GM19240 (cell line): Measurements from ENCODE around the gene RNF180.
"Not testable (repeated sequence)": the region's sequence is repeated elsewhere in the genome, so short reads cannot be mapped to it uniquely, and the experiment has no call there.

ENCODE experiments used
- DNase-seq: peaks from one replicate; pipeline ENCODE4 v3.0.0; 2011; ENCODE audit warnings: low spot score; ENCODE audit not compliant: insufficient read length

The RNF180 gene

DNA sequence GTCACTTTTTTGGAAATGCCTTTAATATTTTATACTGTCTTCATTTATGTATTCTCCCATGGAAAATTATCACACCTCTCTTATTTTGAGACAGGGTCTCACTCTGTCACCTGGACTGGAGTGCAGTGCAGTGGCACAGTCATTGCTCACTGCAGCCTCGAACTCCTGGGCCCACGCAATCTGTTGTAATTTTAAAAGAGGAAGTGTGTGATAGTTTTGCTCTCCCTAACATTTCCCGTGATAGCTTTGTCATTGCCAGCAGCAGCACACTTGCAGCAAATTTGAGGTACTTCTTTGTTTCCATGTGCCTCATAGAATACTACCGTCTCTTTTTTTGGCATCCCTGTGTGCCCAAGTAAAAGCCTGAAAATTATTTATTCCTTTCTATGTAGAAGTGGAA lies 103.5 kb downstream of the RNF180 start:
- DNase-seq: no peak

DNA sequence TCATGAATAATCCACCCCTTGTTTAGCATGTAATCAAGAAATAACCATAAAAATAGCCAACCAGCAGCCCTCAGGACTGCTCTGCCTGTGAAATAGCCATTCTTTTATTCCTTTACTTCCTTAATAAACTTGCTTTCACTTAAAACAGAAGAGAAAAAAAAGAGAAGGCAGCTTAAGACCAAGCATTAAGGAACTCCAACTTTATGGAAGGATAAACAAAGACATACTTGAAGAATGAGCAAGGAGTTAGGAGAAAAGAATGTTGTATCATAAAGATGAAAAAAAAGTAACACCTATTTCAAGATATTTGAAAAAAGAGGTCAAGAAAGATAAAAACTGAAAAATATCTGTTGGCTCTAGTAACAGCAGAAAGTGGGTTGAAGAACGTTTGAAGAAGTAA lies 107.6 kb downstream of the RNF180 start:
- no peak for DNase-seq

DNA sequence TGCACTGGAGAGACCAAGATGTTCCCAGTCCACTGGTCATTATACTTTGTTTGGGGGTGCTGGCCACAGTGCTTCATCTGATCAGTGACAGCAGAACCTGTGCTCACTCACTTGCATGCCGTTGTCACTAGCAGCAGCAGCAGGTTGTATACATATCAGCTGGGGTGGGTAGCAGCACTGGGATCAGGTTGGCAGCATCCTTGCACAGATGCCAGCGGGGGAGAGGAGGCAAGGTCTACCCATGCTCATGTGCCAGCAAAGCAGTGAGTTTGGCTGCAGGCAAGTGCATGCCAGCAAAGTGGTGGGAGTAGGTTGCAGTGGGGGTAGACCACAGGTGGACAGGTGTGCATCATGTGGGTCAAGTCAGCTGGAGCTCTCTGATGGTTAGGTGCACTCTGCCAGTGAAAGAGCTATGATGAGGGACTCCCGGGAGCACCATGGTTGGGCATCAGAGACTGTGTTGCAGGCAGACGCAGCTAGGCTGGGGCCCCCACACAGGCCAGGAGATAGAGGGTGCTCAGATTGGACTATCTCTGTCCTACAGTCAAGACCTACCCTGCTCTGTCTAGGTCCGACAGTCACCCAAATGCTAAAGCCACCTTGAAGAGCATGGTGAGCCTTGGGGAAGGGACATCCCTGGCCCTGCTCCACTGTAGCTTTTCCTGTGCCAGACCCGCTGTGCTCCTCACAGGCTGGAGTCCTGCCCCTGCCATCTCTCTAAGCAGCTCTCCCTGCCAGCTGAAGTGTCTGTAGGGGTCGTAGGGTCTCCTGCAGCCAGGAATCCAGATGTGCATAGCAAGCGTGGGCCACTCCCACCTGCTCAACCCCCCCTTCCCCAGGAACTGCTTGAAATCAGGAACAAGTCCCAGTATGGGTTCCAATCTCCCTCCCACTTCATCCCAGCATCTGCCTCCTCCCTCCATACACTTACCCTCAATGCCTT lies 119.8 kb downstream of the RNF180 start:
- no peak for DNase-seq

DNA sequence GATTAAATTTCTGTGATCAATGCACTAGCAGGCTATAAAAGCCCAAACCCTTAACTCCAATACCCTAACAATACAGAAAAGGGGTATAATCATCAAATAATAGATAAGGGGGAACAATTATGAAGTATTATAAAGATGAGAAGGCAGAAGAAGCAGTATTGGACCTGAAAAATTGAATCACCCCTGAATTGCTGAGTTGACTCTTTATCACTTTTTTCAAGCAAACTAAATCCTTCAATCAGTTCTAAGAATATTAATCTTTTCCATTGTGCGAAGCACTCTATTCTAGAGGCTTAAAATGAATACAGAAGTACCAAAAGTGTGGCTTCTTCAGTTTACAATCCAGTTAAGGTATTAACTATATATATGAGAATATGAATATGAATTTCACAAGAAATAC lies 120.7 kb downstream of the RNF180 start:
- no peak for DNase-seq

DNA sequence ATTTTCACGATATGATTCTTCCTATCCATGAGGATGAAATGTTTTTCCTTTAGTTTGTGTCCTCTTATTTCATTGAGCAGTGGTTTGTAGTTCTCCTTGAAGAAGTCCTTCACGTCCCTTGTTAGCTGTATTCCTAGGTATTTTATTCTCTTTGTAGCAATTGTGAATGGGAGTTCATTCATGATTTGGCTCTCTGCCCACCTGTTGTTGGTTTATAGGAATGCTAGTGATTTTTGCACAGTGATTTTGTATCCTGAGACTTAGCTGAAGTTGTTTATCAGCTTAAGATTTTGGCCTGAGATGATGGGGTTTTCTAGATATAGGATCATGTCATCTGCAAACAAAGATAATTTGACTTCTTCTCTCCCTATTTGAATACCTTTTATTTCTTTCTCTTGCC lies 122.9 kb downstream of the RNF180 start:
- not testable (repeated sequence) for DNase-seq

DNA sequence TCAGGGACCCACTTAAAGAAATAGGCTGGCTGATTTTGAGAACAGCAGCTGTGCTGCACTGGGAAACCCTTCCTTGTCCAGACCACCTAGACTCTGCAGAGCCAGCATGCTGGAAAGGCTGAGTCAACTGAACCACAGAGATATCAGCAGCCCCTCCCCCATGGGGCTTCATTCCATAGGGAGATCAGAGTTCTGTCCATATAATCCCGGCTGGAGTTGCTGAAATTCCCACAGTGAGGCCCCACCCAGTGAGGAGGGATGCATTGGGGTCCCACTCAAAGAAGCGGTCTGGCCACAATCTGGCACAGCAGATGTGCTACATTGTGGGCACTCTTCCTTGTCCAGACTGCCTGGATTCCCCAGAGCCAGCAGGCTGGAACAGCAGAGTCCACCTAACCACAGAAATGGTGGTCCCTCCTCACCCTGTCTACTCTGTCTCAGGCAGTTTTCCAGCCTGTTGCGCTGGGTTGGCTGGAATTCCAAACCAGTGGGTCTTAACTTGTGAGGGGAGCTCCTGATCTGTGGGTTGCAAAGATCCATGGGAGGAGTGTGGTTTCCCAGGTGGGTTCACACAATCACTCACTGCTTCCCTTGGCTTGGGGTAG lies 127.1 kb downstream of the RNF180 start:
- DNase-seq: no peak

DNA sequence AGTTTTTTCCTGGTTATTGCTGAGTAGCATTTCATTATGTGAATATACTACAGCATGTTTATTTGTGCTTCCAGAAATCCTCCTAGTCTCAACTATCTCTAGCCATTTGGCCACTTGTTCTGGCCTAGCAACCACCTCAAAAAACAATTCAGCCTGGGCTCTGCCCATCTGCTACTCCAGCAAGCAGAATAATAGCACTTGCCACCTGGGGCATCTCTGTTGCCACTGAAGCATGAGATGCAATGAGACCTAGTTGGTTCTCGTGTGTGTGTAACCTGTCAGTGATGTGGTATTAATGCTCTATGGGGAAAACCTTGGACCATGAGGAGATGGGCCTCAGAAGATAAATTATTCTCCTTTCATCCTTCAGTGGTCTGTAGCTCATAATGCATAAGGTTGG lies 129.5 kb downstream of the RNF180 start:
- DNase-seq: no peak

DNA sequence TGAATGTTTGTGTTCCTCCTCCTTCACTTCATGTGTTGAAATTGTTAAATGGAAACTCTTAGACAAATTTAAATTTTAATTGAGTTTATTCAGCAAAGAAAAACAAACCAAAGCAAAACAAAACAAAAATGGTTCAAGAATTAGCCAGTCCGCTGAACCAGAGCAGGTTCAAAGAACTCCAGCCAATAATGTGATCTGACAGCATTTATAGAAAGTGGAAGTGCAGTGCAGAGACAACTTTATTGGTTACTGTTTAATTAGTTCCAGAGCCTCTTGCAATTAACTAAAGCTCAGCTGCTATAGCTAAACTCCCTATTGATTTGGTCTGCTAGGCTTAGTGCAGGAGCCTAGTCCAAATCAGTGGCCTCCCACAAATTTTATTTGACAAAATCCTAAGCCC lies 132.9 kb downstream of the RNF180 start:
- DNase-seq: no peak

DNA sequence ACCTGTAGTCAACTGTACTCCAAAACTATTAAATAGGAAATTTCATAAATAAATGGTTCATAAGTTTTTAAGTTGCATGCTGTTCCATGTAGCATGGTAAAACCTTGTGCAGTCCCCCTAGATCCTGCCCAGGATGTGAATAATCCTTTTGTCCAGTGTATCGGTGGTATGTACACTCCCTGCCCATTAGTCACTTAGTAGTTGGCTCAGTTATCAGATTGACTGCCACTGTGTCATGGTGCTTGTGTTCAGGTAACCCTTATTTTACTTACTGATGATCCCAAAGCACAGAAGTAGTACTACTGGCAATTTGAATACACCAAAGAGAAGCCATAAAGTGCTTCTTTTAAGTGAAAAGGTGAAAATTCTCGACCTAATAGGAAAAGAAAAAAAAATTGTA lies 134.2 kb downstream of the RNF180 start:
- DNase-seq: no peak

DNA sequence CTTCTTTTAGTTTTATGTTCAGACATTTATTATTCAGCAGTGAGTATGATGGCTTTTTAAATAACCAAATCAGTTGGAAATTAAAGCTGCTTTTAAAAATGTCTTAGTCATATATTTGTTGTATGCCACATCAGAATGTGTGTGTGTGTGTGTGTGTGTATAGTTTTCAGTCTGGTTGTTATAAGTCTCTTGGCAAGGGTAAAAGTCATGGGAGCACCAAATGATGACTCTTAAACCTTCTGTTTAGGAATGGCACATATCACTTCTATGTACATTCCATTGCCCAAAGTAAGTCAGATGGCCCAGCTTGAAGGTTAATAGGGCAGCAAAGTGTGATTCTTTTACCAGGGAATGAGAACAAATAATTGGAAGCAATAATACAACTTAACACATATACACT lies 135.9 kb downstream of the RNF180 start:
- no peak for DNase-seq

DNA sequence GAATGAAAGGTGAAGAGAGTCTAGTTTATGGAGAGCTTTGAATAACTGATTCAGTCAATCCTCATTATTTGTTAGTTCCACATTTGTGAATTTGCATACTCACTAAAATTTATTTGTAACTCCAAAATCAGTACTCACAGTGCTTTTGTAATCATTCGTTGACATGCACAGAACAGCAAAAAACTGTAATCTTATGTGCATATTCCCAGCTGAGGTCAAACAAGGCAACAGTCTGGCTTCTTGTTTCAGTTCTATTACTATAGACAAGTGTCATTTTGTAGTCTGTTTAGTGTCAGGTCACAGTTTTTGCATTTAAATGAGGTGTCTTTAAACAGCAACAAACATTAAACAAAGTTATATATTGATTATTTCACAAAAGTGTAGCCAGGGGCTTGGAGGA lies 142.5 kb downstream of the RNF180 start:
- no peak for DNase-seq

DNA sequence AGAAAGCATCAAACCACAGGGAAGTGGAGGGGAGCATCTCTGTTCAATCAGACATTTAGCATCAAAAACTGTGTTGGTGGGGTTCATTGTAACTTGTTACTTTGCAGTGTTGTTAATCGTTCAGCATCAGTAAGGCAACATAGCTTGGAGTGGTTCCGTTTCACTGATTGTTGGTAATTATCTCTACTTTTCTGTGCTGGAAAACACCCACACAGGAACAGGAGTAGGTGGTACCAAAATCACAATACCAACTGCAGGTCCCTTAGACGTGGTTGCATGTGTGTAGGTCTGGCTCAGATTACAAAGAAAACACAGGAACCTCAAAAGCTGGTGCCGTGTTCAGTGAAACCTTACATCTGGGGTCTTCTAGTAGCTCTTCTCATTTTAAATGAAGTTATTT lies 146.8 kb downstream of the RNF180 start:
- no peak for DNase-seq

DNA sequence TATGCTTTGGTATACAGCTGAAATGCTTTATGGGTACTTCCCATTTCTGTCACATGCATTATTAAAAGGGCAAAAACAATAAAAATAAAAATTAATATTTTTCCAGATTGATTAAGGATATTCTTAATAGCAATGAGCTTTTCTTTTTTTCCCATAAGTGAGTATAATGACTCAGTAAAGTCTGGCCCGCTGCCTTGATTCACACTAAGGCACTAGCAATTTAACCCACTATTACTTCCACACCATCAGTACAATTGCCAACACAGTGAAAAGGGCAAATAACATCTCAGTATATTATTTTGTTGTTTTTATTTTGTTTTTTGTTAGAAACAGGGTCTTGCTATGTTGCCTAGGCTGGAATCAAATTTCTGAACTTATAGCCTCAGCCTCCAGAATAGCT lies 150.1 kb downstream of the RNF180 start:
- no peak for DNase-seq

DNA sequence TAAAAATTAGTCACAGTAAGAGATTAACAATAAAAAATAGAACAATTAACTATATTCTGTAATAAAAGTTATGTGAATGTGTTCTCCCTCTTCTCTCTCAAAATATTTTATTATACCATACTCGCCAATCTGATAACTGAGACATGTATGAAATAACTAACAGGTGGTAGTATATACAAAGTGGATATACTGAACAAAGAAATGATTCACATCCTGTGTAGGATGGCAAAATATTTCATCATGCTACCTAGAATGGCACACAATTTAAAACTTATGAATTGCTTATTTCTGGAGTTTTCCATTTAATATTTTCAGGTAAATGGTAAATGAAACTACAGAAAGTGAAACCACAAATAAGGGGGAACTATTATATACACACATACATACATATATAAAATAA lies 152.5 kb downstream of the RNF180 start:
- no peak for DNase-seq

DNA sequence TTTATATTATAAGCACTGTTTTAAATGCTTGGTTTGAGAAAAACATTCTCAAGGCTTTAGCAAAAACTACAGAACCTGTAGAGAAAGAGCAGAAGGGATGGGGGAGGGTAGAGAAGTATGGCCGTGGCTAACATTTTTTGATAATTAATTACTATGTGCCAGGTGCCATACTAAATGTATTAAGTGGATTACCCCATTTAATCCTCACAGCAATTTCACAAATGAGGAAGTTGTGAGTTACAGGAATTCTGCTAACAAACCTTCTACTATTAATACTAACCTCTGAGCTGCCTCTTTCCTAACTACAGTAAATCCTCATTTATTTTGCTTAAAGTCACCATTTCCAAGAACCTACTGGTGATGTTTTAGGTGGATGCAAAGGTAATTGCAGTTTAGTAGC lies 157.9 kb downstream of the RNF180 start:
- DNase-seq: no peak

DNA sequence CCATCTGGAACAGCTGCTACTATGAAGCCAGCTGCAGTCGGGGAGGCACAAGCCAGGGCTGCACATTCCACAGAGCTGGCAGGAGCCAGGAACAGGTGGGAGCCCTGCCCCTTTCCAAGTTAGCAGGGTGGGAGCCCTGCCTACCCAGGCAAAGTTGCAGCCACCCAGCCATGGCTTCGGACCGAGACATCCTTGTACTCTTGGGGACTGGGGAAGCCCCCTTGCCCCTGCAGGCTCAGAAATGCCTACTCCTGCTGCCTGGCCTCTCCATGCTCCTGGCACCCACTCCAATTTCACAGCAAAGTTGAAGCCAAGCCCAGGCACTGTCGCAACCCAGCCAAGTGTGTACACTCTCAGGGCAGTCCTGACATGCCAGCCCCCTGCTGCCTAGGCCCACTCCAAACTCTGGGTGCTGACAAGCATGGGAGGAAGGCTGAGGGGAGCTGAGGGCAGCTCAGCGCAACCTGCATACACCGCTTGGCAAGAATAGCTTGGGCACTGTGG lies 165.1 kb downstream of the RNF180 start:
- no peak for DNase-seq

DNA sequence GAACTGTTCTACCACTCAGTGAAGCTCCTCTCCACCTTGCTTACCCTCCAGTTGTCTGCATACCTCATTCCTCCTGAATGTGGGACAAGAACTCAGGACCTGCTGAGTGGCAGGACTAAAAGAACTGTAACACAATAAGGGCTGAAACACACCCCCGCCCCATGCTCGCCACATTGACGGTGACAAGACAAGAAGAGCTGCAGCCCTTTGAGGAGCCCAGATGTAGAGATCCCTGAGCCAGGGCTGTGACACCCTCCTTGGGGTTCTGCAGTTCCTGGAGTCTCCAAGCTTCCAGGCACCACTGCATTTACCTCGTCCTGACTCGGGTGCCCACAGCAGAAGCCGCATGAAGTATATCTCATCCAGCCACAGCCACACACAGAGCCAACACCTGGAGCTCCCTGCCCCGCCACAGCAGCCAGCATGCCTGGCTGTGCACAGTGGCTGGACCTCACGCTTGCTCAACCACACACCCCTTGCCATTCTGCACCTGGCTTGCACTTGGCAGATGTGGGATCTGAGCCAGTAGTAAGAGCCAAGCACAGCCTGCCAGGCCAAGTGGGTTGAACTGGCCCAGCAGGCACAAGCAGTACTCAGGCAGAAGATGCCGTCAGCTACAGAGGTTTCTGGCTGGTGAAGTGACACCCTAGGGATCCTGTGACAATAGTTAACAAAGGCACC lies 166.1 kb downstream of the RNF180 start:
- no peak for DNase-seq

DNA sequence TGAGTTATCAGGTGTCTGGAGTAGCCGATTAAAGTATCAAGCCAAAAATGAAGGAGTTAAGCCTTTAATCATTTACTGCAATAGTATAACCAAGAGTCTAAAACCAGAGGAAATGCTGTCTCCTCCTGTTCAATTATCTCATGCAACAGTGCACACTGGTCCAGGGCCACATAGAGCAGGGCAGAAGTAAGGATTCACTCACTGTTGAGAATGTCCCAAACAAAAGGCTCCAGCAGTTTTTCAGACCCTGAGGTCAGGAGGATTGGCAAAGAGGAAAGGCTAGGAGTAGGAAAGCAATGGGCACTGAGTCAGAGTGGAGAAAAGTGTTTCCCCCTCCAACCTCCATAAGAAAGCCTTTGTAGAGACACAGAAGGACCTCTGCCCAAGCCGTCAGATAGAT lies 168.2 kb downstream of the RNF180 start:
- no peak for DNase-seq

DNA sequence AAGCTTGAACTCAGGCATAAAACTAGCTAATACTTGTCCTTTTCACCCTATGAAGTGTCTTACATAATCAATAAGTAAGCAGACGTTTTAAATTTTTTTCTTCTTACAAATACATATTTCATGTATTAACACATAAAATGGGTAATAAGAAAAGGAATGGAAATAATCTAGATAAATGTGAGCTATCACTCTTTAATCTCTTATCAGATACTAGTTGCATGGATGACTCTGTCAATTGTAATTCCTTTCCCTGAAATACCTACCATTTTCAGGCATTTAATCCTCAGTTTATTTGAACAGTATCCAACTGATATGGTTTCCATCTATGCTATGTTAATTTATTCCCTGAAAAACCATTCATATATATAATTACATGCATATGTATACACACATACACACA lies 174.1 kb downstream of the RNF180 start:
- no peak for DNase-seq

DNA sequence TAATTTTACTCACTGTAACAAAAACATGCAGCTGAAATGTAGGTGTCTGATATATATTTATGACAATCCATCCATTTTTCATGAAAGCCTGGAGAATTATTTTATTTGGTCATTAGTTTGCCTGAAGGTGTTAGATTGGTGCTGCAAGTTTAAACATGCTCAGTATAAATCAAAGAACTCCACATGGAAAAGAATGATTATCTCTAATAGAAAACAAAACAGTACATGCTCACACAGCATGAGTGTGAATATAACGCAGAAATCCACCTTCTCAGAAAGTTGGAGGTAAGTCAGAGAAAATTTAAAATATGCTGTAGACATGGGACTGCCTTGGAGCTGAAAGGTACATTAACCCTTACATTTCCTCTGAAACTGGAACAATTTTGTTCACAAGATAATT lies 174.7 kb downstream of the RNF180 start:
- no peak for DNase-seq

DNA sequence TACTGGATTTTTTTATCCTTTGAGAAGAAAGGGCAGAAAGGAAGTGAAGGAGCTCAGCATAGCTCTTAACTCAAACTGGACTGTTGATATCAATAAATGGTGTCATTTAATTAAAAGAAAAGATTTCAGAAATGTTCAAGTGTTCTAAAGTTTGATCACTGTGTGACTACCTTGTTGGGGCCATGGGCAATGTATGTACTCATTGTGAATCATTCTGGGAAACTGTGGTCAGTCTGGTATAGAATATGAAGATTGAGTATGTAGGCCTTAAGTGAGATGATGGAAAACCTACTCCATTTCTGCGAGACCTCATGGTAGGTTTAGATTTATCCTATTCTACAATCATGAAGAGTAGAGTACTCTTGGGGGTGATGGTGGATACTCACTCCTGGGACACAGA lies 175.7 kb downstream of the RNF180 start:
- no peak for DNase-seq

DNA sequence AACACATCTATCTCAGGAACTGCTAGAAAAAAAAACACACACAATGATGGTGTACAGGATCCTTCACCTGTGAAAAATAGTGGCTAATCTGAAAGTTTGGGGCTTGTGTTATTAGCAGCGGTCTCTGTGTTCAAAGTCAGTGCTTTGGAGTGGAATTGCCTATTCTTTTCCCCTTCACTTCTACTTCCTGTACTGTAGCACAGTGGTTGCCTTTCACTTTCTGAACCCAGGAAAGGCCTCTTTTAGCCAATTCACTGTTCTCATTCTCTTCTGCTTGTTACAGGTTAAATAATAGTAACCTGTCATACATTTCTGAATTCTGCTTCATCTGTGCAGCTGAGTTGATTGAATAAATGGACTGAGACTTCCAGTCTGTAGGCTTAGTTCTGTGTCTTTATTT lies 178.9 kb downstream of the RNF180 start:
- no peak for DNase-seq
